GM23248 (cell line): ENCODE measurements around the gene RWDD1. TPM values are rescaled to one million over a fixed set of nuclear protein-coding genes. Genes with fewer than 3 reads are reported as not detected.

Experiments used
- DNase-seq: peaks from one replicate; pipeline ENCODE4 v3.0.0-alpha.2; 2015
- H2AFZ ChIP-seq: fragments of 200-600 bp; sonication (generic); 2 replicates; pipeline ENCODE4 v1.6.1; 2016; ENCODE audit warnings: antibody characterized with exemption
- H3F3A ChIP-seq: fragments of 200-600 bp; sonication (generic); 2 replicates; pipeline ENCODE4 v1.6.1; 2016; ENCODE audit warnings: mild to moderate bottlenecking, antibody characterized with exemption, mixed run types; ENCODE audit not compliant: insufficient read depth
- H3K27ac ChIP-seq: fragments of 200-600 bp; sonication (generic); 2 replicates; pipeline ENCODE4 v1.5.1; 2016; ENCODE audit warnings: mild to moderate bottlenecking
- H3K27me3 ChIP-seq: fragments of 200-600 bp; sonication (generic); replicated peaks from 2 replicates; pipeline ENCODE4 v1.6.1; 2016; ENCODE audit warnings: mild to moderate bottlenecking; ENCODE audit not compliant: insufficient read depth
- H3K36me3 ChIP-seq: fragments of 200-600 bp; sonication (generic); 2 replicates; pipeline ENCODE4 v1.6.1; 2016; ENCODE audit warnings: low read depth, mild to moderate bottlenecking
- H3K4me1 ChIP-seq: fragments of 200-600 bp; sonication (generic); 2 replicates; pipeline ENCODE4 v1.6.1; 2016; ENCODE audit warnings: mild to moderate bottlenecking; ENCODE audit not compliant: insufficient read depth
- H3K4me2 ChIP-seq: fragments of 200-600 bp; sonication (generic); one replicate; pipeline ENCODE4 v1.6.1; 2016; ENCODE audit warnings: mild to moderate bottlenecking; ENCODE audit not compliant: unreplicated experiment
- H3K4me3 ChIP-seq: fragments of 200-600 bp; sonication (generic); 2 replicates; pipeline ENCODE4 v1.5.1; 2016; ENCODE audit warnings: mild to moderate bottlenecking
- H3K79me2 ChIP-seq: fragments of 200-600 bp; sonication (generic); 2 replicates; pipeline ENCODE4 v1.6.1; 2016; ENCODE audit warnings: mild to moderate bottlenecking; ENCODE audit not compliant: insufficient read depth
- H3K9ac ChIP-seq: fragments of 200-600 bp; sonication (generic); 2 replicates; pipeline ENCODE4 v1.6.1; 2016; ENCODE audit warnings: mild to moderate bottlenecking
- H3K9me2 ChIP-seq: fragments of 200-600 bp; sonication (generic); 2 replicates; pipeline ENCODE4 v1.6.1; 2016; ENCODE audit warnings: mixed run types, mild to moderate bottlenecking, moderate library complexity; ENCODE audit not compliant: insufficient read depth
- H3K9me3 ChIP-seq: fragments of 200-600 bp; sonication (generic); one replicate; pipeline ENCODE4 v1.6.1; 2017; ENCODE audit warnings: low read depth
- H4K20me1 ChIP-seq: fragments of 200-600 bp; sonication (generic); 2 replicates; pipeline ENCODE4 v1.6.0; 2016; ENCODE audit not compliant: insufficient read depth
- EZH2 ChIP-seq: fragments of 200-600 bp; sonication (generic); IDR thresholded peaks from 2 replicates; pipeline ENCODE4 v1.6.1; 2018; ENCODE audit warnings: antibody characterized with exemption, mild to moderate bottlenecking; ENCODE audit not compliant: insufficient read depth, poor library complexity, severe bottlenecking
- EZH2phosphoT487 ChIP-seq: fragments of 200-600 bp; sonication (generic); IDR thresholded peaks from 2 replicates; pipeline ENCODE4 v1.6.1; 2018; ENCODE audit warnings: antibody characterized with exemption, moderate library complexity, mild to moderate bottlenecking, low read depth; ENCODE audit not compliant: insufficient read depth
- WGBS, 2 experiments: methylation state at CpG; one replicate each; pipeline ENCODE4 v1.1.6; 2015 to 2017; ENCODE audit warnings: low lambda C conversion rate in 2 of 2, low coverage in 1 of 2; ENCODE audit errors: missing lambda C conversion rate in 2 of 2; 5-methylcytosine and 5-hydroxymethylcytosine counted together
- in situ Hi-C: fragments of 300-500 bp; cut with MboI; formaldehyde crosslinking; loops from 2 replicates; pipeline ENCODE4 v1.15.0; 2020
- polyA plus RNA-seq: library from polyadenylated mRNA; unstranded; fragments of >200 nt; fragmentation: Nextera tagmentation; extraction: Ambion mirVana; gene quantifications from 2 replicates; pipeline ENCODE4 v1.2.1, GENCODE V29; 2016
- total RNA-seq: library from RNA; depleted of rRNA; stranded (reverse); fragments of >200 nt; shearing (Covaris generic); gene quantifications from 2 replicates; pipeline ENCODE4 v1.2.3, GENCODE V29; 2014; rRNA removed

The RWDD1 gene, protein sequence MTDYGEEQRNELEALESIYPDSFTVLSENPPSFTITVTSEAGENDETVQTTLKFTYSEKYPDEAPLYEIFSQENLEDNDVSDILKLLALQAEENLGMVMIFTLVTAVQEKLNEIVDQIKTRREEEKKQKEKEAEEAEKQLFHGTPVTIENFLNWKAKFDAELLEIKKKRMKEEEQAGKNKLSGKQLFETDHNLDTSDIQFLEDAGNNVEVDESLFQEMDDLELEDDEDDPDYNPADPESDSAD
- total RNA-seq = 37.7 and 46.0 TPM in 2 replicates
- polyA plus RNA-seq = 102 and 112 TPM in 2 replicates

DNA sequence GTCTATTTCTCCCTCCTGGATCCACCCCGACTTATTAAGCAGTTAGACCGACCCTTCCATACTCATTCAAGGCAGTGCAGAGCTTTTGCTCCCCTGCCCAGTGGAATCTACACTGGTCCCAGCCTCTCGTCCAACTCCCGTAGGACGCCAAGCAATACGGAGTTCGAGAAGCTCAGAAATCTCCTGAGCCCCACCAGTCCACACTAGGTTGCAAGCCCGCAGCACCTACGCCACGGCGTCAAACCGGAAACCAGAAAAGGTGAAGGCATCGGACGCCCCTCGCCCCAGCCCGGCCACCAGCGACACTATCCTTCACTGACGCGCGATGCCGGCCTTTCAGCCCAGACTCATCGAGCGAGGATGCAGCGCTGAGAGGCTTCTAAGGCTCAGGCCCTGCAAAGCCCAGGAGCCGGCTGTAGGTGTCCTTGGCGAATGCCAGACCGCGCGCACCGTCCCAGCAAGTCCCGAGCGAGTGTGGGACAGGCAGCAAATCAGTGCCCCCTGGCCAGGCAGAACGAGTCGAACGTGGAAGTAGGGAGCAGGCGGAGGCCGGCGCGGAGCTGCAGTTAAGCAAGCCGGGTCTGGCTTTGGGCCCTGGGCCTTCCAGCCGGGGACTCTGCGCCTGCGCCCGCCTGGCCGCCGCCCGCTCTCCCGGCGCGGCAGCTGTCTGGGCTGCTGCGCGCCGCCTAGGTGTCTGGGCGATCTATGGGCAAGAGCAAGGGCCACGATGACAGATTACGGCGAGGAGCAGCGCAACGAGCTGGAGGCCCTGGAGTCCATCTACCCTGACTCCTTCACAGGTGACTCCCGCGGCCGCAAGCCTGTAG lies at the start of gene RWDD1:
RWDD1 (plus strand) TSS at position 649 of the 827 bp plus-strand sequence; CDS start at position 728, 79 bp downstream.
- peak within 1 kb of the TSS; percentile 91 for H3K4me2 ChIP-seq
- H3K79me2 ChIP-seq = peaks cover 64% of the 10 kb centered on the region
- peaks cover 31% of the 10 kb centered on the region for H3F3A ChIP-seq
- 1% methylated on average over 59 to 62 of the region's 62 CpGs for WGBS, 2 experiments
- H3K9ac ChIP-seq = peak within 1 kb of the TSS; percentile 93
- peak within 1 kb of the TSS; percentile 93 for H2AFZ ChIP-seq
- no peaks in the 10 kb centered on the region for H3K9me2 ChIP-seq
- no peak for TF ChIP-seq EZH2
- no peak for TF ChIP-seq EZH2phosphoT487
- H4K20me1 ChIP-seq = no peaks in the 10 kb centered on the region
- peaks cover 39% of the 10 kb centered on the region for H3K4me1 ChIP-seq
- DNase-seq = peak; percentile 100
- no peaks in the 10 kb centered on the region for H3K27me3 ChIP-seq
- no peaks in the 10 kb centered on the region; the same call in 1 of the 2 replicates for H3K36me3 ChIP-seq
- H3K9me3 ChIP-seq = no peaks in the 10 kb centered on the region
- peak within 1 kb of the TSS; percentile 88 for H3K4me3 ChIP-seq
- in situ Hi-C loops = no loop called here
- peak within 1 kb of the TSS; percentile 79 for H3K27ac ChIP-seq

DNA sequence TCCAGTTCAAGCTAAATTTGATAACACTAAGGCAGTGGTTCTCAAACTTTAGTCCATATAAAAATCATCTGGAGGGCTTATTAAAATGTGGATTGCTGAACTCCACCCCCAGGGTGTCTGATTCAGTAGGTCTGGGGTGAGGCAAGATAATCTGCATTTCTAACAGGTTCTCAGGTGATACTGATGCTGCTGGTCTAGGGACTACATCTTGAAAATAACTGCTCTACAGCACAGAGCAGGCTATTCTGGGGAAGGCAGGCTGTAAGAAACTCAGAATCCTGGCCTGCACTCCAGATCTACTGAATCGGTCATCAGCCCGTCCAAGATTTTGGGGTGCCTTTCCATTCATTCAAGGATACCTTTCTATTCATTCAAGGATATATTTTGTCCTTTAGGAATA lies 48.4 kb upstream of the RWDD1 start:
- no peaks in the 10 kb centered on the region for H3K9me2 ChIP-seq
- H2AFZ ChIP-seq = no peak overlapping the region; the same call in 1 of the 2 replicates
- no peaks in the 10 kb centered on the region for H3K36me3 ChIP-seq
- H3K79me2 ChIP-seq = no peaks in the 10 kb centered on the region
- H3K9ac ChIP-seq = no peak overlapping the region
- no peak for DNase-seq
- 67 to 83% methylated on average over 2 of the region's 2 CpGs for WGBS, 2 experiments
- TF ChIP-seq EZH2 = no peak
- TF ChIP-seq EZH2phosphoT487 = no peak
- H3K9me3 ChIP-seq = no peaks in the 10 kb centered on the region
- H3K27ac ChIP-seq = no peak overlapping the region
- no peak overlapping the region for H3K4me3 ChIP-seq
- H3K27me3 ChIP-seq = no peaks in the 10 kb centered on the region
- no peaks in the 10 kb centered on the region for H4K20me1 ChIP-seq
- in situ Hi-C loops = no loop called here
- H3F3A ChIP-seq = no peaks in the 10 kb centered on the region
- H3K4me1 ChIP-seq = no peaks in the 10 kb centered on the region
- no peak overlapping the region for H3K4me2 ChIP-seq

DNA sequence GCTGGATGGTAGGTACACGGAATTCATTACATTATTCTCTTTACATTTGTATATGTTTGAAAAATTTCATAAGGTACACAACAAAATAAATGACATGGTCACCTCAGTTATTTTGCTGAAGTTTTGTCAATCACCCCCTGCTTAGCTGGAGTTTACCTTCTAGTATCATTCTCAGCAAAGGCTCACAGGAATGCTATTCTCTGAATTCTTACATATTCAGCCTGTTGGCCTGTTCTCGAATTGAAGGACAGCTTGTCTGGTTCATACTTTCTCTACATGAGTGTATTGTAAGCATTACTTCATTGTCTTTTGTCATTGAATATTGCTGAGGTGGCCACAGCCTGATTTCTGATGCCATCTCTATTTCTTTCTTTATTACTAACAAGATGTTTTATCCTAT lies 47.1 kb upstream of the RWDD1 start:
- Histone ChIP-seq H3K27me3 (no peaks in the 10 kb centered on the region), H3K27ac (no peak overlapping the region), H2AFZ (no peak overlapping the region), H3K79me2 (no peaks in the 10 kb centered on the region), H4K20me1 (no peaks in the 10 kb centered on the region), H3K36me3 (no peaks in the 10 kb centered on the region), H3K9me3 (no peaks in the 10 kb centered on the region), H3K9ac (no peak overlapping the region), H3K9me2 (no peaks in the 10 kb centered on the region), H3K4me1 (peaks cover 11% of the 10 kb centered on the region), H3K4me3 (no peak overlapping the region), H3F3A (no peaks in the 10 kb centered on the region), H3K4me2 (no peak overlapping the region)
- 89 to 90% methylated on average over 2 of the region's 2 CpGs for WGBS, 2 experiments
- no peak for TF ChIP-seq EZH2phosphoT487
- TF ChIP-seq EZH2 = no peak
- DNase-seq = no peak
- in situ Hi-C loops = no loop called here

DNA sequence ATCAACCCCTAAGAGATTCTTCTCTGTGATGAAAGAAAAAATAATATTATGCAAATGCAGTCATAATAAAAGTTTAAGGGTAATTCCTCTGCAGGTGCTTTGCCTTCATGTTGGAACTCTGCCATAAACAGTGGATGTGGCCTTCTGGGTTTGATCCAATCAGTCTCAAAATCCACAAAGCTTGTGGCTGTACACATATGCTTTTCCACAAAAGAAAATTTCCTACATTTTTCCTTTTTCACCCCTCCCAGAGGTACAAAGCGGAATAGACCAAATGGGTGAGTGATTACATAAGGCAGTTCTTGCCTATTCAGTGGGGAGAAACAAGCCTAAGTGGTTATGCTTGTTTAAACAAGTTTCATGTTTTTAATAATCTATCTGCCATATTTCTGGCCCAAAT lies 43.2 kb upstream of the RWDD1 start:
- Histone ChIP-seq H2AFZ (no peak overlapping the region), H3K4me1 (peaks cover 12% of the 10 kb centered on the region), H3K9me2 (no peaks in the 10 kb centered on the region), H3K4me2 (no peak overlapping the region), H3K9ac (no peak overlapping the region), H3K9me3 (no peaks in the 10 kb centered on the region), H3K4me3 (no peak overlapping the region), H3K27me3 (no peaks in the 10 kb centered on the region), H3K79me2 (no peaks in the 10 kb centered on the region), H3K27ac (no peak overlapping the region), H3K36me3 (no peaks in the 10 kb centered on the region), H3F3A (no peaks in the 10 kb centered on the region), H4K20me1 (no peaks in the 10 kb centered on the region)
- DNase-seq = no peak
- WGBS, 2 experiments = 58 to 65% methylated on average over 1 of the region's 1 CpG
- TF ChIP-seq EZH2phosphoT487 = no peak
- no peak for TF ChIP-seq EZH2
- in situ Hi-C loops = no loop called here
